GM12872 (cell line): ENCODE data around the gene SGSM1.

Source experiments
- CTCF ChIP-seq: IDR thresholded peaks from 3 replicates; pipeline ENCODE4 v1.5.1; 2011; ENCODE audit warnings: low read depth, mild to moderate bottlenecking, low read length, moderate library complexity; ENCODE audit not compliant: insufficient read depth

The SGSM1 gene

GRCh38 chr22:24810043-24810749 lies 4.2 kb downstream of the SGSM1 start:
- no peak for TF ChIP-seq CTCF

- TF ChIP-seq CTCF: no peak
Measured at GRCh38 chr22:24812950-24813775, 7.2 kb downstream of the SGSM1 start.

GRCh38 chr22:24813861-24814770 lies 8.1 kb downstream of the SGSM1 start:
- TF ChIP-seq CTCF: no peak

GRCh38 chr22:24816806-24817205 lies 10.8 kb downstream of the SGSM1 start:
- no peak for TF ChIP-seq CTCF

GRCh38 chr22:24819487-24819886 lies 13.5 kb downstream of the SGSM1 start:
- no peak for TF ChIP-seq CTCF

- TF ChIP-seq CTCF: no peak
Measured at GRCh38 chr22:24819911-24820461, 14.0 kb downstream of the SGSM1 start.
